GM18873 (cell line): Measurements from ENCODE around the gene PWWP2B.

Experiments used
- ATAC-seq: cut with Tn5 transposase; IDR thresholded peaks from one replicate; pipeline ENCODE4 v1.9.1; 2021; ENCODE audit warnings: mild to moderate bottlenecking, moderate library complexity, moderate number of reproducible peaks; ENCODE audit not compliant: unreplicated experiment, low FRiP score

The PWWP2B gene

DNA sequence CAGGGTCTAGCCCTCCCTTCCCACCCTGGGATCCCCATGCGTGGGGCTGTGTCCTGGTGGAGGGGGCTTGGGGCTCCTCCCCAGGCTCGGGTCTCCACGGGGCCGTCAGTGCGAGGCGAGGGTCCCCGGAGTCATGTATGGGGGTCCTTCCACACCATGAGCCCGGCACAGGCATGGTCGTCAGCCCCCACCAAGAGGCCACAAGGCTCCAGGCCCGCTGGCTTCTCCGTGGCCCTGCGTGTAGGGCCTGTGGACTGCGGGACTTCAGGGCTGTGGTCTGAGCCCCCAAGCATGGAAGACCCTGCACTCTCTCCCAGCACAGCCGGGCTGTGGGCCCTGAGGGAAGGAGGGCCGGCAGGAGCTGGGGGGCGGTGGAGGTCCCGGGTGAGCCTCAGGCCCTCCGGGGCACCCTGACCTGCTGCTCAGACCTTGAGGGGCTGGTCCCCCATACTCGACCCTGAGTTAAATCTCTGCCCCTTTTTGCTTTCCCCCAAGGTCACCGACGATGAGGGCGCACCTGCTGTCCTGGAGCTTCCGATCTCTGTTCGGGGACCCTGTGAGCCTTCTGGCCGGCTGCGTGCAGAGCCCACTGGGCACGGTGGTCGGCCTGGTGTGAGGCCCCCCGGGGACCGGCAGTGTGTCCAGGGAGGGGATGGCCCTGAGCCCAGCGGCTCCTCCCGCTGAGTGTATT is 19.7 kb downstream of the PWWP2B start:
- ATAC-seq: no peak

DNA sequence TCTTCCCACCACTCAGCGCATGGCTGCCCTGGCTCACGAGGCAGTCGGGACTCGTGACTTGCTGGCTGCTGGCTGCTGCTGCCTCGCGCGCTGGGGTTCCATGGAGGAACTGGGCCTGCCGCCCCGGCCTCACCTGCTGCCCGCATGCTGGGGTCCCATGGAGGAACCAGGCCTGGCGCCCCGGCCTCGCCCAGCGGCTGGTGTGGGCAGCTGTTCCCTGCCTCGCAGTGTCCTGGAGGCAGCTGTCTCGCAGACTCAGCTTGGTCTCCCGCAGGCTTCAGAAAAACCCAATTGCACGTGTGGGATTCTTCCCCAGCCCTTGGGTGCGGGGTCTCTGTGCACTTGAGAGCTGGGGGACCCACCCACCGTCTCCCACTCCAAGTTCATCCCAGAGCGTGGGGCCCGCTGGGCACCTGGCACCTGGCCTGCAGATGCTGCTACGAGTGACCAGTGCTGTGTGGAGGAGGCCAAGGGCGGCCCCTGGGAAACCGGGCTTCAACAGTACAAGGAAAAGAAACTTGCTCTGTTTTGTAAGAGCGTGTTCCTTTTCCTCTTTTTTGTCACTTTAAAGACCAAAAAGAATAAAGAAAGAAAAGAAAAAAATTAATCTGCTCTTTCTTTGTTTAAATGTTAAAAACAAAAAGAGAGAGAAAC is 20.4 kb downstream of the PWWP2B start:
- ATAC-seq: no peak

- ATAC-seq: no peak
Measured at GRCh38 chr10:132417957-132418441, 21.0 kb downstream of the PWWP2B start.

- no peak for ATAC-seq
Measured at GRCh38 chr10:132418527-132419416, 21.8 kb downstream of the PWWP2B start.

- no peak for ATAC-seq
Measured at GRCh38 chr10:132419538-132420468, 22.8 kb downstream of the PWWP2B start.

DNA sequence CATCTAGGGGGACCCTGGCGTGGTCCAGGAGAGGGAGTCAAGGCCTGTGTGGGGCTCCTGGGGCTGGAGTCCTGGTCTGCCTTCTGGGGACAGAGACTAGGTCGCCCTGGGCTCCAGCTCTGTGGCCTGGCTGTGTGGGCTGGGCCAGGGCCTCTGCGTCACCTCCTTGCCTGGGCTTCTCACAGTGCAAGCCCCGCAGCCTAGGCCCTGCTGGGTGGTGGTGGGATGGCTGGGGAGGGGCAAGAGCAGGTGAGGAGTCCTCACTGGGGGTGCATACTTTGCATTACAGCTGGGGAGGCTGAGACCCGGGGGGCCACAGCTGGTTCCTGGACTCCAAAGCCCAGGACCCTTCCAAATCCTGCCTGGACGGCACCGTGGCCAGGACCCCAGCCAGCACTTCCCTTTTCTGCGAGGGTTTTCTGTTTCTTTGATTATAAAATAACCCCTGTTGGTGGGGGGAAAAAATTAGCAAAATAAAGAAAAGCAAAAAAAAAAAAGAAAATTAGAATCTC is 23.5 kb downstream of the PWWP2B start:
- ATAC-seq: no peak

DNA sequence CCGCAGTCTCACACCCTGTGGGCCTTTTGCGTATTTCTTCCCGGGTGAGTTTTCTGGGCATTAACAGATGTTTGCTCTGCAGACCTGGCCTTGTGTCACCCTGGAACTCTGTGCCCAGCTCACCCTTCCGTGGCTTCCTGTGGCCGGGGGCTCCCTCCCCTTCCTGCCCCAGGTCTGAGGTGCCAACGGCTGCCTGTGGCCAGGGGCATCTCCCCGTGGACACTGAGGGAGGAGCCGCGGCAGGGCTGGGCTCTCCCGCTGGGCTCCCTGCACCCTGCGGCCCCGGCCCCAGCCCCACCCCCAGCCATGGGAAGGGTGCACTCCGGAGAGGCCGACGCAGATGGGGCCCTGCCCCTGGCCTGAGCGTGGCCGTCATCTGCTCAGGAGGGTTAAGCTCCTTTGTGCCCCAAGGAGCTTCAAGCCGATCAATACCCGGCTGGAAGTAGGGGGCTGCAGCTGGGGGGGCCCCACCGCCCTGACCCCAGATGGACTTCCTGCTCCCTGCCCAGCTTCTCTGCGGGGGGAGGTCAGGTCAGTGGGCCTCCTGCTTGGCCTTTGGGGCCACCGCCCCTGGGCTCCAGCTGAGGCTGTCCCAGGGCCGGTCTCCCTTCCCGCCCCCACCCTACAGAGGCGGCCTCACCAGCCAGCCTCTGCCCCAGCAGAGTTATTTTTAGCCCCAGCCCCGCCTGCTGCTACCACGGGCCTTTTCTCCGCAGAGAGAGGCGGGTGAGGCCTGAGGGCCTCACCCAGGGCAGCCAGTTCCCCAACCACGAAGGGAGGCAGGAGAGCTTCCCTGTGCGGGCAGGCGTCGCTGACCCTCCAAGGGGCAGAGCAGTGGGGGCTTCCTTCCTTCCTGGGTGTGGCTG is 24.2 kb downstream of the PWWP2B start:
- ATAC-seq: no peak

DNA sequence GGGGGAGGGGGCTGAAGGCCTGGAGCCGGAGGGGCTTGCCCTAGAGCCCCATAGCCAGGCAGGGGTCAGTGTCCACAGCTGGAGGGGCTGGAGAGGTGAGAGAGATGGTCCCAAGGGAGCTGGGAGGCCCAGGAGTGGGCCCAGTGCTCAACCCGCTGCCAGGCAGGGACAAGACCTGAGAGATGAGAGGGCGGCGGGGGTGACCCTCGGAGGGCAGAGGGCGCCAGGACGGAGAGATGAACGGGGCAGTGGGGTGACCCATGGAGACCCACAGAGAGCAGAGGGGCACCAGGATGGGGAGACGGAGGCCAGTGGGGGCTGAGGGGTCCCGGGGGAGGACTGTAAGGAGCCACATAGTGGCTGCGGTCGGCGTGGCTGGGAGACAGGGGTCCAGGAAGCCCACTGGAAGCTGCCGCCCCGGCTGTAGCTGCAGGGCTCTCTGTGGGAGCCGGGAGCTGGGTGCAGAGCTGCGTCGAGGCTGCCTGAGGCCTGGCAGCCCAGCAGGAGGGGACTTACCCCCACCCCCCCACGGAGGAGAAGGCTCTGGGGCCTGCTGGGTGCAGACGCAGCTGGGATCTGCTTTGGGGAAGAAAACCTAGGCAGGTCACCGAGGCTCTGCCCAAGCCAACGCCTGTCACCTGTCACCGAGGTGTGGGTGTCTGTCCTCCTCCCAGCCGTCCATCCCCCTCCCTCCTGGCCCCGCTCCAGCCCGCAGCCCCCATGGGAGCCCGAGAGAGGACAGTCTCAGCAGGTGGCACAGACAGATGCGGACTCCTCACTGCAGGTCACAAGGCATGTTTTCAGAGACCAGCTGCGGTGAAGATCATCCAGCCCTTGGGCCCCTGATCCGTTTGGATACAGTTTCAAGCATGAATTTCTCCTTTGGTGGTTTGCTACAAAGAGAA is 25.1 kb downstream of the PWWP2B start:
- no peak for ATAC-seq

DNA sequence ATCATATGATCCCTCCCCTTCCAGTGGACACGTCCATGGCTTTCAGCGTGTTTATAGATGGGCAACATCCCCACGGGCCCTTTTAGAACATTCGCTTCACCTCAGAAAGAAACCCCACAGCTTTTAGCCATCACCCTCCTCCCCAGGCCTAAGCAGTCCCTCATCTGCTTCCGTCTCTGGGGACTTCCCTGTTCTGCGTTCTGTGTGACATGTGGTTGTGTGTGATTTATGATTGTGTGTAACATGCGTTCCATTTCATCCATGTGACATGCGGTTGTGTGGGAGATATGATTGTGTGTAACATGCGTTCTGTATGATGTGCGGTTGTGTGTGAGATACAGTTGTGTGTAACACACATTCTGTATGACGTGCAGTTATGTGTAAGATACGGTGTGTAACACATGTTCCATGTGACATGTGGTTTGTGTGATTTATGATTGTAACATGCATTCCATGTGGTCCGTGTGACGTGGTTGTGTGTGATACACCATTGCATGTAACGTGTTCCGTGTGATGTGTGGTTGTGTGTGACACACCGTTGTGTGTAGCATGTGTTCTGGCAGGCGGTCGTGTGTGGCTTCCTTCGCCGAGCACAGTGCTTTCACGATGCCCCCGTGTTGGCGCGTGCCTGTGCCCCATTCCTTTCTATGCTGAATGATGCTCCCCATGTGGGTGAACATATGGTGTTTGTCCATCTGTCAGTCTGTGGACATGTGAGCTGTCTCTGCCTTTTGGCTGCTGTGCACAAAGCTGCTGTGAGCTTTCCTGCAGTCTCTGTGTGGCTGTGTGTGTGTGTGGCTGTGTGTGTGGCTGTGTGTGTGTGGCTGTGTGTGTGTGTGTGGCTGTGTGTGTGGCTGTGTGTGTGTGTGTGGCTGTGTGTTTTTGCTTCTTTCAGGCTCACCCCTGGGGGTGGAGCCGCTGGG is 26.2 kb downstream of the PWWP2B start:
- no peak for ATAC-seq

DNA sequence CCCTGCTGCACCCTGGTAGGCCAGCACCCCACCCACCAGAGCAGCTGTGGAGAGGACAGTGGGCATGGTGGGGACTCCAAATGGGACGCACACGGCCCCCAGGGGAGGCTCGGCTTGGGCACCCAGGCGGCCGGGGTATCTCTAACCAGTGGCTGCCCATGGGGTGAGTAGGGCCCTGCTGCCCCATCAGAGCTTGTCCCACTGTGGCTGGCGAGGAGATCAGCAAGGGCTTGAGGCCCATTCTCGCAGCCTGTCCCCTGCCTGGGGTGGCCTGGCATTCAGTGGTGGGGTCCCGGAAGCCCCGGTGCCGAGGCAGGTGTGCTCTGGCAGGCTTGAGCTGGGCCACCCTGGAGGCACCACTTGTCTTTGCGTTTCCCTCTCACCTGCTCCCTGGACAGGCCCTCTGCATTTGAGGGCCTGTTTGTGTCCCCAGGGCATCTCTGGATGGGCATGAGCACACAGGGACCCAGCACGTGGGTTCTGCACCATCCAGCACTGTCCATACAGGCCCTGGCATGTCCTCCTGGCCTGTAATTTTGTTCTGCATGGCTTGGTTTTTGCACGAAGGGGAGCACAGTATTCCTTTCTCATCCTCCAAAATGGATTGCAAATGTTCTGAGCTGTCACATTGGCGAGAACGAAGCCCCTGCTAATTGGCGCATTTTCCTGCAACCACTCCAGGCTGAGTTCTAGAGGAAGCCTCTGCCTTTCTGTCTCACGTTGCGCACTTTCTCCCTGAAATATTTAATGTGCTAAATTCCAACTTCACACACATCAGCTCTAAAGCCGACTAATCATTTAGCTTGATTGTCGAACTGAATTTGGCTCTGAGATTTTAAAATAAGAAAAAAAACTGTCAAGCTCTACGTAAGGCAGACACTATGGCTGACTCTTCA is 27.2 kb downstream of the PWWP2B start:
- ATAC-seq: no peak

DNA sequence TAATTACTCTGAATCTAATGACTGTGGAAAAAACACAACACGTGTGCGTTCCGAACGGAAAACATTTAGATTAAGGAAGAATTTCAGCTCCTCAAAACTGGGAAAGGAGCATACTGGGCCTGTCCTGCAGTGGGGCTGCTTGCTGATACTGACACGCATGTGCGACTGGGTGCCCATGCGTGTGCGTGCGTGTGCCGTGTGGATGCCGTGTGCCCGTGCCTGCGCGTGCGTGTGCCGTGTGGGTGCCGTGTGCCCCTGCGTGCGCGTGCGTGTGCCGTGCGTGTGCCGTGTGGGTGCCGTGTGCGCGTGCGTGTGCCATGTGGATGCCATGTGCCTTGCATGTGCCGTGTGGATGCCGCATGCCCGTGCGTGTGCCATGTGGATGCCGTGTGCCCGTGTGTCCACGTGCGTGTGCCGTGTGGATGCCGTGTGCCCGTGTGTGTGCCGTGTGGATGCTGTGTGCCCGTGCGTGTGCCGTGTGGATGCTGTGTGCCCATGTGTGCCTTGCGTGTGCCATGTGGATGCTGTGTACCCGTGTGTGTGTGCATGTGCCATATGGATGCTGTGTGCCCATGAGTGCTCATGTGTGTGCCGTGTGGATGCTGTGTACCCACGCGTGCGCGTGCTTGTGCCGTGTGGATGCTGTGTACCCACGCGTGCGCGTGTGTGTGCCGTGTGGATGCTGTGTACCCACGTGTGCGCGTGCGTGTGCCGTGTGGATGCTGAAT is 28.2 kb downstream of the PWWP2B start:
- ATAC-seq: no peak

DNA sequence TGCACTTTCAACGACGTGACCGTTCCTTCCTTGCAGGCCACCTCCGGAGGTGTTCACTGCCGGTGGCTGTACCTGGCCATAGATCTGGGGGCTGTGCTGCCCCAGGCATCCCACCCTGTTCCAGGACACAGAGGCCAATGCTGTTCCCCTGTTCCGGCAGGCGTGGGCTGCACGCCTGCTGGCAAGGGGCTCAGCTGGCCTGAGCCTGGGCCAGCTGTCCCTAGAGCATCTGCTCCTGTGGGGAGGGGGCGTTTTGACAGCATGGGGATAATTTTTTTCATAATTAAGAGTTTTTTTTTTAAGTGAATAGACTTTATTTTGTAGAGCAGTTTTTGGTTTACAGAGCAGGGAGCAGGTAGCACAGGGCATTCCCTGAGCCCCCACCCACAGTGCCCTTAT is 28.8 kb downstream of the PWWP2B start:
- no peak for ATAC-seq

DNA sequence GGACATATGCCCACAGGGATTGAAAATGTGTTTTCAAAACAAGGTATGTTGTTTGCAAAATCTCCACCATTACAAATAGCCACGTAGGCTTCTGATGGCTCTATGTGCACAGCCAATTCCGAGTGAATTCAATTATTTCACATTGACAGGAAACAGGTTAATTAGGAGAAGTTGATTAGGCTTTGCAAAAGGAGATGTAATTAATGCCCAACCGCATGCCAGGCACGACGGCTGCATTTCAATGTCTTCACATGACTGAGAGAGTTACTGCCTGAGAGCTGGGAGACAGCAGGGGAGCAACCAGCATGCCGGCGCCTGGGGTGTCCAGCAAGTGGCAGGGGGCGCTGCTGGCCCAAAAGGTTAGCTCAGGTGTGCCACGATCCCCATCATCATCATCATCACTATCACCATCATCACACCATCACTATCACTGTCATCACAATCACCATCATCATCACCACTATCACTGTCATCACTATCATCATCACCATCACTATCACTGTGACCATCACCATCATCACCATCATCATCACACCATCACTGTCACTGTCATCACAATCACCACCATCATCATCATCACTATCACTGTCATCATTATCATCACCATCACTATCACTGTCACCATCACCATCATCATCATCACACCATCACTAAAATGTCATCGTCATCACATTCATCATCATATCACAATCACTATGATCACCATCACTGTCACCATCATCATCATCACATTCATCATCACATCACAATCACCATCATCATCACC is 30.2 kb downstream of the PWWP2B start:
- ATAC-seq: no peak

GRCh38 chr10:132427939-132428367 is 31.0 kb downstream of the PWWP2B start:
- ATAC-seq: no peak
